IPS-18a (cell line): ENCODE measurements around the gene GATAD2B.
A peak's percentile ranks its signal among the peaks of the same experiment; 100 is the strongest.
"Not testable (repeated sequence)": the region's sequence is repeated elsewhere in the genome, so short reads cannot be mapped to it uniquely, and the experiment has no call there.

Experiments
- H3K27ac ChIP-seq: one replicate; pipeline ENCODE4 v1.5.1; 2013; ENCODE audit warnings: low read length
- H3K27me3 ChIP-seq: one replicate; pipeline ENCODE4 v1.6.1; 2013; ENCODE audit warnings: mild to moderate bottlenecking, low read length; ENCODE audit not compliant: control insufficient read depth, insufficient read depth
- H3K36me3 ChIP-seq: one replicate; pipeline ENCODE4 v1.6.1; 2013; ENCODE audit warnings: low read depth, low read length; ENCODE audit not compliant: control insufficient read depth
- H3K4me1 ChIP-seq: one replicate; pipeline ENCODE4 v1.6.1; 2013; ENCODE audit warnings: low read depth, low read length; ENCODE audit not compliant: control insufficient read depth
- H3K4me3 ChIP-seq: one replicate; pipeline ENCODE4 v1.5.1; 2013; ENCODE audit warnings: low read length
- H3K9ac ChIP-seq: one replicate; pipeline ENCODE4 v1.6.1; 2013; ENCODE audit warnings: mild to moderate bottlenecking, low read length, moderate library complexity
- H3K9me3 ChIP-seq: one replicate; pipeline ENCODE4 v1.6.1; 2013; ENCODE audit warnings: low read depth, low read length; ENCODE audit not compliant: control insufficient read depth

The GATAD2B gene

GRCh38 chr1:153786038-153786790 is 136.6 kb downstream of the GATAD2B start:
- H3K4me3 ChIP-seq = no peak overlapping the region
- H3K27me3 ChIP-seq = no peaks in the 10 kb centered on the region
- no peaks in the 10 kb centered on the region for H3K36me3 ChIP-seq
- no peaks in the 10 kb centered on the region for H3K9me3 ChIP-seq
- H3K4me1 ChIP-seq = peaks cover 4% of the 10 kb centered on the region
- H3K9ac ChIP-seq = no peak overlapping the region
- no peak overlapping the region for H3K27ac ChIP-seq

GRCh38 chr1:153783233-153784190 is 139.3 kb downstream of the GATAD2B start:
- Histone ChIP-seq H3K4me1 (peaks cover 4% of the 10 kb centered on the region), H3K9me3 (no peaks in the 10 kb centered on the region), H3K36me3 (peaks cover 3% of the 10 kb centered on the region), H3K9ac (peak overlapping the region; percentile 77), H3K27ac (peak overlapping the region; percentile 30), H3K27me3 (no peaks in the 10 kb centered on the region), H3K4me3 (peak overlapping the region; percentile 76)

- H3K36me3 ChIP-seq, H3K4me1 ChIP-seq, H3K27me3 ChIP-seq, H3K9me3 ChIP-seq, H3K9ac ChIP-seq, H3K27ac ChIP-seq: not testable (repeated sequence)
- H3K4me3 ChIP-seq = peak overlapping the region; percentile 76
Measured at GRCh38 chr1:153782648-153783047, 140.1 kb downstream of the GATAD2B start.

- Histone ChIP-seq H3K4me3 (no peak overlapping the region), H3K4me1 (peaks cover 8% of the 10 kb centered on the region), H3K9ac (no peak overlapping the region), H3K36me3 (peaks cover 3% of the 10 kb centered on the region), H3K27ac (no peak overlapping the region), H3K27me3 (no peaks in the 10 kb centered on the region), H3K9me3 (no peaks in the 10 kb centered on the region)
Measured at GRCh38 chr1:153780551-153780950, 142.2 kb downstream of the GATAD2B start.

- Histone ChIP-seq H3K4me3 (no peak overlapping the region), H3K4me1 (peaks cover 8% of the 10 kb centered on the region), H3K9me3 (no peaks in the 10 kb centered on the region), H3K27me3 (no peaks in the 10 kb centered on the region), H3K27ac (no peak overlapping the region), H3K36me3 (peaks cover 3% of the 10 kb centered on the region), H3K9ac (no peak overlapping the region)
Measured at GRCh38 chr1:153779781-153780541, 142.8 kb downstream of the GATAD2B start.

- Histone ChIP-seq H3K27me3 (no peaks in the 10 kb centered on the region), H3K27ac (no peak overlapping the region), H3K9me3 (no peaks in the 10 kb centered on the region), H3K4me1 (peaks cover 11% of the 10 kb centered on the region), H3K4me3 (no peak overlapping the region), H3K36me3 (peaks cover 3% of the 10 kb centered on the region), H3K9ac (no peak overlapping the region)
Measured at GRCh38 chr1:153778824-153779519, 143.8 kb downstream of the GATAD2B start.

GRCh38 chr1:153778051-153778823 is 144.5 kb downstream of the GATAD2B start:
- no peaks in the 10 kb centered on the region for H3K9me3 ChIP-seq
- H3K9ac ChIP-seq = no peak overlapping the region
- peaks cover 11% of the 10 kb centered on the region for H3K4me1 ChIP-seq
- H3K36me3 ChIP-seq = peaks cover 6% of the 10 kb centered on the region
- H3K27me3 ChIP-seq = no peaks in the 10 kb centered on the region
- H3K27ac ChIP-seq = no peak overlapping the region
- no peak overlapping the region for H3K4me3 ChIP-seq

- Histone ChIP-seq H3K27me3 (no peaks in the 10 kb centered on the region), H3K4me1 (peaks cover 7% of the 10 kb centered on the region), H3K9ac (no peak overlapping the region), H3K27ac (no peak overlapping the region), H3K4me3 (no peak overlapping the region), H3K9me3 (no peaks in the 10 kb centered on the region), H3K36me3 (peaks cover 12% of the 10 kb centered on the region)
Measured at GRCh38 chr1:153777648-153778047, 145.1 kb downstream of the GATAD2B start.

- H3K9ac ChIP-seq = no peak overlapping the region
- no peak overlapping the region for H3K27ac ChIP-seq
Measured at GRCh38 chr1:153776845-153777370, 145.9 kb downstream of the GATAD2B start.

GRCh38 chr1:153776352-153776751 is 146.4 kb downstream of the GATAD2B start:
- peaks cover 8% of the 10 kb centered on the region for H3K4me1 ChIP-seq
- no peaks in the 10 kb centered on the region for H3K9me3 ChIP-seq
- H3K4me3 ChIP-seq = peak overlapping the region; percentile 86
- H3K27me3 ChIP-seq = no peaks in the 10 kb centered on the region
- H3K36me3 ChIP-seq = peaks cover 18% of the 10 kb centered on the region
- H3K27ac ChIP-seq = no peak overlapping the region
- H3K9ac ChIP-seq = no peak overlapping the region

More at GRCh38 chr1:153776845-153777370, 145.9 kb downstream of the GATAD2B start:
- H3K4me3 ChIP-seq = no peak overlapping the region
- no peaks in the 10 kb centered on the region for H3K27me3 ChIP-seq
- peaks cover 17% of the 10 kb centered on the region for H3K36me3 ChIP-seq
- H3K4me1 ChIP-seq = peaks cover 7% of the 10 kb centered on the region
- H3K9me3 ChIP-seq = no peaks in the 10 kb centered on the region
